ENCODE results near the gene CADM2. TPM values are rescaled to one million over a fixed set of nuclear protein-coding genes. Genes with fewer than 3 reads are reported as not detected.
"Not testable (repeated sequence)": the region's sequence is repeated elsewhere in the genome, so short reads cannot be mapped to it uniquely, and the experiment has no call there.

CADM2 gene
- not detected for polyA plus RNA-seq

- Mint-ChIP-seq H3K36me3 (no peaks in the 10 kb centered on the region), H3K27ac (peak within 1 kb of the TSS in 1 of 3 donors; percentile 50), H3K27me3 (peaks cover 36% of the 10 kb centered on the region), H3K4me1 (peaks cover 0 to 9% (median 5%) of the 10 kb centered on the region in 3 donors), H3K4me3 (peak within 1 kb of the TSS in 3 of 4 donors; percentile 75 to 86 (median 85)), H3K9me3 (peaks cover 0 to 2% (median 0%) of the 10 kb centered on the region in 3 donors)
These were observed at the start of gene CADM2 for GRCh38 chr3:84958495-84959469. TSS of gene CADM2 (plus strand) at chr3:84958989.

- not testable (repeated sequence) for H3K27me3 Mint-ChIP-seq, H3K4me3 Mint-ChIP-seq, H3K36me3 Mint-ChIP-seq, H3K27ac Mint-ChIP-seq, H3K4me1 Mint-ChIP-seq
- peaks cover 0 to 21% (median 1%) of the 10 kb centered on the region in 3 donors for H3K9me3 Mint-ChIP-seq
These were observed 40.2 kb upstream of the CADM2 start for GRCh38 chr3:84918592-84918991.

- H3K27ac Mint-ChIP-seq, result no peak overlapping the region
- peaks cover 1 to 11% (median 1%) of the 10 kb centered on the region in 3 donors for H3K9me3 Mint-ChIP-seq
- H3K36me3 Mint-ChIP-seq, result no peaks in the 10 kb centered on the region
- H3K27me3 Mint-ChIP-seq, result no peaks in the 10 kb centered on the region
- no peaks in the 10 kb centered on the region for H3K4me1 Mint-ChIP-seq
- H3K4me3 Mint-ChIP-seq, result no peak overlapping the region
These were observed 36.1 kb upstream of the CADM2 start for GRCh38 chr3:84922682-84923081.

- Mint-ChIP-seq H3K4me3 (no peak overlapping the region), H3K36me3 (no peaks in the 10 kb centered on the region), H3K27ac (no peak overlapping the region), H3K27me3 (no peaks in the 10 kb centered on the region), H3K9me3 (peaks cover 1 to 14% (median 1%) of the 10 kb centered on the region in 3 donors), H3K4me1 (no peaks in the 10 kb centered on the region)
These were observed 33.2 kb upstream of the CADM2 start for GRCh38 chr3:84925571-84925970.

- peaks cover 2 to 9% (median 8%) of the 10 kb centered on the region in 3 donors for H3K9me3 Mint-ChIP-seq
- no peak overlapping the region for H3K4me3 Mint-ChIP-seq
- no peaks in the 10 kb centered on the region for H3K27me3 Mint-ChIP-seq
- H3K36me3 Mint-ChIP-seq, result no peaks in the 10 kb centered on the region
- H3K27ac Mint-ChIP-seq, result no peak overlapping the region
- no peaks in the 10 kb centered on the region for H3K4me1 Mint-ChIP-seq
These were observed 15.4 kb upstream of the CADM2 start for GRCh38 chr3:84943379-84943778.

GRCh38 chr3:84946240-84946639, 12.5 kb upstream of the CADM2 start:
- H3K9me3 Mint-ChIP-seq, result peaks cover 2 to 10% (median 8%) of the 10 kb centered on the region in 3 donors
- H3K27ac Mint-ChIP-seq, result no peak overlapping the region
- no peaks in the 10 kb centered on the region for H3K27me3 Mint-ChIP-seq

GRCh38 chr3:84959470-84960271, 882 bp downstream of the CADM2 start:
- H3K36me3 Mint-ChIP-seq, result no peaks in the 10 kb centered on the region
- peaks cover 0 to 9% (median 5%) of the 10 kb centered on the region in 3 donors for H3K4me1 Mint-ChIP-seq
- H3K27me3 Mint-ChIP-seq, result peaks cover 36% of the 10 kb centered on the region
- H3K4me3 Mint-ChIP-seq, result peak overlapping the region in 3 of 4 donors; percentile 75 to 85 (median 84)
- H3K9me3 Mint-ChIP-seq, result peaks cover 0 to 2% (median 0%) of the 10 kb centered on the region in 3 donors
- peak overlapping the region in 1 of 3 donors; percentile 69 for H3K27ac Mint-ChIP-seq

More at GRCh38 chr3:84946240-84946639, 12.5 kb upstream of the CADM2 start:
- no peaks in the 10 kb centered on the region for H3K36me3 Mint-ChIP-seq
- H3K4me3 Mint-ChIP-seq, result no peak overlapping the region
- H3K4me1 Mint-ChIP-seq, result no peaks in the 10 kb centered on the region

GRCh38 chr3:84960581-84960980, 1.8 kb downstream of the CADM2 start:
- peaks cover 0 to under 1% (median 0%) of the 10 kb centered on the region in 3 donors for H3K9me3 Mint-ChIP-seq
- no peaks in the 10 kb centered on the region for H3K36me3 Mint-ChIP-seq
- H3K4me3 Mint-ChIP-seq, result peak overlapping the region in 3 of 4 donors; percentile 4 to 84 (median 6)
- peaks cover 0 to 9% (median 5%) of the 10 kb centered on the region in 3 donors for H3K4me1 Mint-ChIP-seq
- peak overlapping the region in 1 of 3 donors; percentile 69 for H3K27ac Mint-ChIP-seq
- H3K27me3 Mint-ChIP-seq, result peaks cover 36% of the 10 kb centered on the region

GRCh38 chr3:84961011-84961410, 2.2 kb downstream of the CADM2 start:
- Mint-ChIP-seq H3K9me3 (no peaks in the 10 kb centered on the region), H3K4me3 (peak overlapping the region in 2 of 4 donors; percentile 4 to 28), H3K27me3 (peaks cover 36% of the 10 kb centered on the region), H3K36me3 (no peaks in the 10 kb centered on the region), H3K4me1 (peaks cover 0 to 9% (median 5%) of the 10 kb centered on the region in 3 donors), H3K27ac (no peak overlapping the region)

GRCh38 chr3:84961521-84962255, 2.9 kb downstream of the CADM2 start:
- peaks cover 0 to 9% (median 5%) of the 10 kb centered on the region in 3 donors for H3K4me1 Mint-ChIP-seq
- H3K36me3 Mint-ChIP-seq, result no peaks in the 10 kb centered on the region
- peaks cover 0 to 1% (median 0%) of the 10 kb centered on the region in 3 donors for H3K9me3 Mint-ChIP-seq
- H3K27me3 Mint-ChIP-seq, result peaks cover 35% of the 10 kb centered on the region
- H3K4me3 Mint-ChIP-seq, result no peak overlapping the region
- no peak overlapping the region for H3K27ac Mint-ChIP-seq

- Mint-ChIP-seq H3K27ac (no peak overlapping the region), H3K27me3 (peaks cover 34% of the 10 kb centered on the region), H3K4me1 (peaks cover 0 to 9% (median 5%) of the 10 kb centered on the region in 3 donors), H3K9me3 (peaks cover 0 to 1% (median 0%) of the 10 kb centered on the region in 3 donors), H3K36me3 (no peaks in the 10 kb centered on the region), H3K4me3 (no peak overlapping the region)
These were observed 3.6 kb downstream of the CADM2 start for GRCh38 chr3:84962415-84962814.

- peaks cover 29% of the 10 kb centered on the region for H3K27me3 Mint-ChIP-seq
- H3K4me3 Mint-ChIP-seq, result no peak overlapping the region
- no peak overlapping the region for H3K27ac Mint-ChIP-seq
- H3K36me3 Mint-ChIP-seq, result no peaks in the 10 kb centered on the region
- peaks cover 0 to 1% (median 0%) of the 10 kb centered on the region in 3 donors for H3K9me3 Mint-ChIP-seq
- peaks cover 0 to 9% (median 5%) of the 10 kb centered on the region in 3 donors for H3K4me1 Mint-ChIP-seq
These were observed 4.3 kb downstream of the CADM2 start for GRCh38 chr3:84963137-84963536.

GRCh38 chr3:84965141-84965540, 6.4 kb downstream of the CADM2 start:
- peaks cover 16% of the 10 kb centered on the region for H3K27me3 Mint-ChIP-seq
- H3K9me3 Mint-ChIP-seq, result peaks cover 0 to 1% (median 0%) of the 10 kb centered on the region in 3 donors
- no peaks in the 10 kb centered on the region for H3K36me3 Mint-ChIP-seq
- no peak overlapping the region for H3K27ac Mint-ChIP-seq
- H3K4me1 Mint-ChIP-seq, result peaks cover 0 to 2% (median under 1%) of the 10 kb centered on the region in 3 donors
- no peak overlapping the region for H3K4me3 Mint-ChIP-seq

Measured in IgD-negative memory B cell (primary cell).